Measurements from ENCODE around the gene PODXL.

The PODXL gene

DNA sequence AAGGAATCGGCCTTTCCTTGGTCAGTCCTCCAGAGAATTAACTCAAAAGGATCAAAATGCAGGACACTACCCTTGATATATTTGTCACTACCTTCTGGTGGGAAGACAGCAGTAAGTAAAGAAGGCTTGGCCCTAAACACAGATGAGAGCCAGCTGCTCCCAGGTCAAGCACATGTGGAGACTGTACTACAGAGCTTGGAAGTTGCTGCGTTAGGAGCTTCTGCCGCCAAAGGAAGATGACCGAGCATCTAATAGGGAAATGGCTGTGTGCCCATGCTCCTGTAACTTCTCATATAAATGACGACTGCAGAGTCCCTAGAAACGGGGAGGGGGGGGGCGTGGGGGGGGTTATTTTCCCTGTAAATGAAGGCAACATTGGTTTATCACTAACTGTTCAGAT lies 59.0 kb downstream of the PODXL start:
- no peak for DNase-seq
- peaks cover 10% of the 10 kb centered on the region for H3K4me1 ChIP-seq (ENCODE audit: control insufficient read depth, insufficient read depth, low read length, poor library complexity, severe bottlenecking)
- no peaks in the 10 kb centered on the region for H3K9me3 ChIP-seq (ENCODE audit: control insufficient read depth, low read length)
- peaks cover 9% of the 10 kb centered on the region for H3K36me3 ChIP-seq (ENCODE audit: control insufficient read depth, insufficient read depth, low read length)
- no peak overlapping the region for H3K4me3 ChIP-seq (ENCODE audit: insufficient read depth, low read depth, low read length, poor library complexity, severe bottlenecking)
- H3K27ac ChIP-seq (ENCODE audit: insufficient read depth, low read length, poor library complexity, severe bottlenecking) = no peak overlapping the region
- H3K27me3 ChIP-seq (replicated peaks; ENCODE audit: control insufficient read depth, insufficient read depth, low read length, poor library complexity, severe bottlenecking) = no peaks in the 10 kb centered on the region

- no peak overlapping the region for H3K4me3 ChIP-seq (ENCODE audit: insufficient read depth, low read depth, low read length, poor library complexity, severe bottlenecking)
- no peaks in the 10 kb centered on the region for H3K4me1 ChIP-seq (ENCODE audit: control insufficient read depth, insufficient read depth, low read length, poor library complexity, severe bottlenecking)
- no peak overlapping the region for H3K27ac ChIP-seq (ENCODE audit: insufficient read depth, low read length, poor library complexity, severe bottlenecking)
- peaks cover 9% of the 10 kb centered on the region for H3K36me3 ChIP-seq (ENCODE audit: control insufficient read depth, insufficient read depth, low read length)
- no peak for DNase-seq
- H3K27me3 ChIP-seq (replicated peaks; ENCODE audit: control insufficient read depth, insufficient read depth, low read length, poor library complexity, severe bottlenecking) = no peaks in the 10 kb centered on the region
- H3K9me3 ChIP-seq (ENCODE audit: control insufficient read depth, low read length) = no peaks in the 10 kb centered on the region
These were observed 60.5 kb downstream of the PODXL start for GRCh38 chr7:131495669-131496498.

DNA sequence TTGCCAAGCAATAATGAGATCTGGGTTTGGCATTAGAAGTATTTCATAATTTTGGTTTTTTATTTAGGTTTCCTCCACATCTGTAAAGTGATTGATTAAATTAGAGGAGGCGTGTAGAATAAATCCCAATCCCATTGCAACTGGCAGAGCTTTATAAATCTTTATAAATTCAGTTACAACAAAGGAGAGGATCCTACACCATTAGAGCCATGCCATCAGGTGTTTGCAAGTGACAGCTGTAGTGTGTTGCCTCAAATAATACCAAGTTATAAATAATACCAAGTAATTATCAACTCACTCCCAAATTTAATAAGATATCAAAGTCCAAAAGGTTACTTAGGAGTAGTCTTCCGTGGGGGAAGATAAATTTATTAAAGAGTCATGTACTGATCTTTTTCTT lies 62.2 kb downstream of the PODXL start:
- no peak for DNase-seq
- no peaks in the 10 kb centered on the region for H3K9me3 ChIP-seq (ENCODE audit: control insufficient read depth, low read length)
- no peaks in the 10 kb centered on the region for H3K27me3 ChIP-seq (replicated peaks; ENCODE audit: control insufficient read depth, insufficient read depth, low read length, poor library complexity, severe bottlenecking)
- no peaks in the 10 kb centered on the region for H3K4me1 ChIP-seq (ENCODE audit: control insufficient read depth, insufficient read depth, low read length, poor library complexity, severe bottlenecking)
- H3K36me3 ChIP-seq (ENCODE audit: control insufficient read depth, insufficient read depth, low read length) = peaks cover 9% of the 10 kb centered on the region
- no peak overlapping the region for H3K4me3 ChIP-seq (ENCODE audit: insufficient read depth, low read depth, low read length, poor library complexity, severe bottlenecking)
- H3K27ac ChIP-seq (ENCODE audit: insufficient read depth, low read length, poor library complexity, severe bottlenecking) = no peak overlapping the region

- H3K4me1 ChIP-seq (ENCODE audit: control insufficient read depth, insufficient read depth, low read length, poor library complexity, severe bottlenecking) = no peaks in the 10 kb centered on the region
These were observed 62.8 kb downstream of the PODXL start for GRCh38 chr7:131493581-131493980.

GRCh38 chr7:131493081-131493480 lies 63.3 kb downstream of the PODXL start:
- Histone ChIP-seq H3K27ac (ENCODE audit: insufficient read depth, low read length, poor library complexity, severe bottlenecking) (no peak overlapping the region), H3K27me3 (replicated peaks; ENCODE audit: control insufficient read depth, insufficient read depth, low read length, poor library complexity, severe bottlenecking) (no peaks in the 10 kb centered on the region), H3K4me3 (ENCODE audit: insufficient read depth, low read depth, low read length, poor library complexity, severe bottlenecking) (no peak overlapping the region), H3K9me3 (ENCODE audit: control insufficient read depth, low read length) (no peaks in the 10 kb centered on the region), H3K36me3 (ENCODE audit: control insufficient read depth, insufficient read depth, low read length) (peaks cover 9% of the 10 kb centered on the region), H3K4me1 (ENCODE audit: control insufficient read depth, insufficient read depth, low read length, poor library complexity, severe bottlenecking) (no peaks in the 10 kb centered on the region)
- DNase-seq = no peak

More at GRCh38 chr7:131493581-131493980, 62.8 kb downstream of the PODXL start:
- no peak for DNase-seq
- Histone ChIP-seq H3K27ac (ENCODE audit: insufficient read depth, low read length, poor library complexity, severe bottlenecking) (no peak overlapping the region), H3K9me3 (ENCODE audit: control insufficient read depth, low read length) (no peaks in the 10 kb centered on the region), H3K27me3 (replicated peaks; ENCODE audit: control insufficient read depth, insufficient read depth, low read length, poor library complexity, severe bottlenecking) (no peaks in the 10 kb centered on the region), H3K36me3 (ENCODE audit: control insufficient read depth, insufficient read depth, low read length) (peaks cover 9% of the 10 kb centered on the region), H3K4me3 (ENCODE audit: insufficient read depth, low read depth, low read length, poor library complexity, severe bottlenecking) (no peak overlapping the region)

- no peak overlapping the region for H3K27ac ChIP-seq (ENCODE audit: insufficient read depth, low read length, poor library complexity, severe bottlenecking)
- H3K9me3 ChIP-seq (ENCODE audit: control insufficient read depth, low read length) = no peaks in the 10 kb centered on the region
- no peak for DNase-seq
- H3K36me3 ChIP-seq (ENCODE audit: control insufficient read depth, insufficient read depth, low read length) = peaks cover 5% of the 10 kb centered on the region
- H3K4me1 ChIP-seq (ENCODE audit: control insufficient read depth, insufficient read depth, low read length, poor library complexity, severe bottlenecking) = no peaks in the 10 kb centered on the region
- H3K4me3 ChIP-seq (ENCODE audit: insufficient read depth, low read depth, low read length, poor library complexity, severe bottlenecking) = no peak overlapping the region
- H3K27me3 ChIP-seq (replicated peaks; ENCODE audit: control insufficient read depth, insufficient read depth, low read length, poor library complexity, severe bottlenecking) = no peaks in the 10 kb centered on the region
These were observed 66.5 kb downstream of the PODXL start for GRCh38 chr7:131489881-131490280.

GRCh38 chr7:131489196-131489595 lies 67.2 kb downstream of the PODXL start:
- Histone ChIP-seq H3K27me3 (replicated peaks; ENCODE audit: control insufficient read depth, insufficient read depth, low read length, poor library complexity, severe bottlenecking) (no peaks in the 10 kb centered on the region), H3K4me1 (ENCODE audit: control insufficient read depth, insufficient read depth, low read length, poor library complexity, severe bottlenecking) (no peaks in the 10 kb centered on the region), H3K9me3 (ENCODE audit: control insufficient read depth, low read length) (no peaks in the 10 kb centered on the region), H3K36me3 (ENCODE audit: control insufficient read depth, insufficient read depth, low read length) (peaks cover 5% of the 10 kb centered on the region), H3K4me3 (ENCODE audit: insufficient read depth, low read depth, low read length, poor library complexity, severe bottlenecking) (no peak overlapping the region), H3K27ac (ENCODE audit: insufficient read depth, low read length, poor library complexity, severe bottlenecking) (no peak overlapping the region)
- no peak for DNase-seq

GRCh38 chr7:131488361-131488760 lies 68.1 kb downstream of the PODXL start:
- Histone ChIP-seq H3K27me3 (replicated peaks; ENCODE audit: control insufficient read depth, insufficient read depth, low read length, poor library complexity, severe bottlenecking) (no peaks in the 10 kb centered on the region), H3K4me3 (ENCODE audit: insufficient read depth, low read depth, low read length, poor library complexity, severe bottlenecking) (no peak overlapping the region), H3K4me1 (ENCODE audit: control insufficient read depth, insufficient read depth, low read length, poor library complexity, severe bottlenecking) (no peaks in the 10 kb centered on the region), H3K27ac (ENCODE audit: insufficient read depth, low read length, poor library complexity, severe bottlenecking) (no peak overlapping the region), H3K36me3 (ENCODE audit: control insufficient read depth, insufficient read depth, low read length) (peaks cover 5% of the 10 kb centered on the region), H3K9me3 (ENCODE audit: control insufficient read depth, low read length) (no peaks in the 10 kb centered on the region)
- DNase-seq = no peak

DNA sequence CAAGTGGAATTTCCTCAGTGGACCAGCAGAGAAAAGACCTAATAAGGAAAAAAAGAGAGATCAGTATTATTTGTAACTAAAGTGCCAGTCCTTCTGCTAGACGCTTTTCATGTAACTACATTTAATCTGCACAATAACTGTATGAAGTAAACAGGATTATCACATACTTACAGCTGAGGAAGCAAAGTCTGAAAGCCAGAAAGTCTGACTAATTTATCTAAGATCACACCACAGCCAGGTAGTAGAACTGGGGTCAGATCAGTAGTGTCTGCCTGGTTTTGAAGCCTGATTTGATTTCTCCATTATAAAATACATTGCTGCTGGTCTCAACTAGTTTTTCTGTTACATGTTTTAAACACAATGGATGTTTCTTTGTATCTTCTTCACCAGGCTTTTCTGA lies 69.2 kb downstream of the PODXL start:
- Histone ChIP-seq H3K27me3 (replicated peaks; ENCODE audit: control insufficient read depth, insufficient read depth, low read length, poor library complexity, severe bottlenecking) (no peaks in the 10 kb centered on the region), H3K27ac (ENCODE audit: insufficient read depth, low read length, poor library complexity, severe bottlenecking) (no peak overlapping the region), H3K9me3 (ENCODE audit: control insufficient read depth, low read length) (no peaks in the 10 kb centered on the region), H3K4me1 (ENCODE audit: control insufficient read depth, insufficient read depth, low read length, poor library complexity, severe bottlenecking) (no peaks in the 10 kb centered on the region), H3K4me3 (ENCODE audit: insufficient read depth, low read depth, low read length, poor library complexity, severe bottlenecking) (no peak overlapping the region), H3K36me3 (ENCODE audit: control insufficient read depth, insufficient read depth, low read length) (peaks cover 8% of the 10 kb centered on the region)
- DNase-seq = no peak

- Histone ChIP-seq H3K4me1 (ENCODE audit: control insufficient read depth, insufficient read depth, low read length, poor library complexity, severe bottlenecking) (no peaks in the 10 kb centered on the region), H3K4me3 (ENCODE audit: insufficient read depth, low read depth, low read length, poor library complexity, severe bottlenecking) (no peak overlapping the region), H3K9me3 (ENCODE audit: control insufficient read depth, low read length) (no peaks in the 10 kb centered on the region), H3K36me3 (ENCODE audit: control insufficient read depth, insufficient read depth, low read length) (peaks cover 8% of the 10 kb centered on the region), H3K27me3 (replicated peaks; ENCODE audit: control insufficient read depth, insufficient read depth, low read length, poor library complexity, severe bottlenecking) (no peaks in the 10 kb centered on the region), H3K27ac (ENCODE audit: insufficient read depth, low read length, poor library complexity, severe bottlenecking) (no peak overlapping the region)
- DNase-seq = no peak
These were observed 70.1 kb downstream of the PODXL start for GRCh38 chr7:131486346-131486745.

All from effector memory CD4-positive, alpha-beta T cell (primary cell).